K562 (cell line): ENCODE results near the gene OTOG.

ENCODE experiments used
- DNMT1 ChIP-seq: fragments of 450-650 bp; IDR thresholded peaks from 2 replicates; pipeline ENCODE4 v1.6.1; 2016; ENCODE audit warnings: antibody characterized with exemption, mild to moderate bottlenecking
- MAZ ChIP-seq, 2 experiments: fragments of 450-650 bp in 1 of 2; sonication (generic) in 1 of 2; formaldehyde crosslinking; IDR thresholded peaks in 1 of 2; conservative IDR thresholded peaks in 1 of 2; 2 replicates each; pipeline versions ENCODE4 v1.4.0 to v1.5.0; 2020; ENCODE audit warnings: mild to moderate bottlenecking in 1 of 2, missing genetic modification reagents in 1 of 2
- NBN ChIP-seq: fragments of 450-650 bp; IDR thresholded peaks from 2 replicates; pipeline ENCODE4 v1.6.1; 2016; ENCODE audit warnings: low read depth, mild to moderate bottlenecking
- POLR2A ChIP-seq: fragments of 450-650 bp; conservative IDR thresholded peaks from 2 replicates; pipeline ENCODE4 v1.6.1; 2016
- RBM14 ChIP-seq: fragments of 200-400 bp; formaldehyde crosslinking; IDR thresholded peaks from 2 replicates; pipeline ENCODE4 v1.6.1; 2018; ENCODE audit warnings: low read depth, mild to moderate bottlenecking, low read length, moderate library complexity, borderline replicate concordance; ENCODE audit not compliant: insufficient read depth
- ZNF133 ChIP-seq: fragments of 250-450 bp; sonication (Bioruptor Pico); IDR thresholded peaks from 2 replicates; pipeline ENCODE4 v1.4.0; 2020; ENCODE audit warnings: mild to moderate bottlenecking
- TF ChIP-seq, protein P1 (sequence below), 2 experiments: IDR thresholded peaks; 2 replicates each; pipeline ENCODE4 v1.6.1; 2011; ENCODE audit warnings: borderline replicate concordance in 1 of 2, control low read depth in 1 of 2, low read depth in 1 of 2, low read length in 1 of 2, mild to moderate bottlenecking in 1 of 2, mixed read lengths in 1 of 2, moderate library complexity in 1 of 2; ENCODE audit not compliant: insufficient read depth in 1 of 2, insufficient read length in 1 of 2, poor library complexity in 1 of 2, severe bottlenecking in 1 of 2; ENCODE audit errors: extremely low read depth in 1 of 2

DNA sequence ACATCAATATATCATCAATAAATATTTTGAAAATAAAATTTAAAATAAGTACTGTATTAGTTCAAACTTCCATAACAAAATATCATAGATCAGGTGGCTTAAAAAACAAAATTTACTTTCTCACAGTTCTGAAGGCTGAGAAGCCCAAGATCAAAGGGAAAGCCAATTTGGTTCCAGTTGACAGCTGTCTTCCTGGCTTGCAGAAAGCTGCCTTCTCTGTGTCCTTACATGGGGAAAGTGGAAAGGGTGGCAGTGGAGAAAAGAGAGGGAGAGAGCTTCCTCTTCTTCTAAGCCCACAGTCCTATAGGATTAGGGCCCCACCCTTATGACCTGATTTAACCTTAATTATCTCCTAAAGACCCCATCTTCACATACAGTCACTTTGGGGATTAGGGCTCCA, 121.1 kb downstream of the OTOG start:
- no peak for TF ChIP-seq MAZ (CRISPR knock-in tag; conservative IDR thresholded peaks at IDR 0.05 in 1 of 2, IDR thresholded peaks at IDR 0.05 in 1 of 2)
- no peak for TF ChIP-seq DNMT1
- no peak for TF ChIP-seq POLR2A
- TF ChIP-seq, protein P1, sequence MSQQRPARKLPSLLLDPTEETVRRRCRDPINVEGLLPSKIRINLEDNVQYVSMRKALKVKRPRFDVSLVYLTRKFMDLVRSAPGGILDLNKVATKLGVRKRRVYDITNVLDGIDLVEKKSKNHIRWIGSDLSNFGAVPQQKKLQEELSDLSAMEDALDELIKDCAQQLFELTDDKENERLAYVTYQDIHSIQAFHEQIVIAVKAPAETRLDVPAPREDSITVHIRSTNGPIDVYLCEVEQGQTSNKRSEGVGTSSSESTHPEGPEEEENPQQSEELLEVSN (IDR thresholded peaks at IDR 0.05; ENCODE audit: borderline replicate concordance in 1 of 2, extremely low read depth in 1 of 2, insufficient read depth in 1 of 2, insufficient read length in 1 of 2, low read depth in 1 of 2, low read length in 1 of 2, poor library complexity in 1 of 2, severe bottlenecking in 1 of 2), result no peak
- no peak for TF ChIP-seq ZNF133 (CRISPR knock-in tag)
- TF ChIP-seq NBN, result no peak
- no peak for TF ChIP-seq RBM14
